DND-41 (cell line): ENCODE results near the gene MEIS1.

Source experiments
- EZH2 ChIP-seq: IDR thresholded peaks from 3 replicates; pipeline ENCODE4 v1.6.1; 2012; ENCODE audit warnings: borderline replicate concordance, low read depth, mild to moderate bottlenecking, moderate library complexity, low read length, inconsistent platforms; ENCODE audit not compliant: severe bottlenecking
- TF ChIP-seq, protein P1 (sequence below): IDR thresholded peaks from 2 replicates; pipeline ENCODE4 v1.5.1; 2012; ENCODE audit warnings: borderline replicate concordance, low read length, moderate library complexity, mild to moderate bottlenecking; ENCODE audit not compliant: poor library complexity, severe bottlenecking; ENCODE audit errors: extremely low read depth

DNA sequence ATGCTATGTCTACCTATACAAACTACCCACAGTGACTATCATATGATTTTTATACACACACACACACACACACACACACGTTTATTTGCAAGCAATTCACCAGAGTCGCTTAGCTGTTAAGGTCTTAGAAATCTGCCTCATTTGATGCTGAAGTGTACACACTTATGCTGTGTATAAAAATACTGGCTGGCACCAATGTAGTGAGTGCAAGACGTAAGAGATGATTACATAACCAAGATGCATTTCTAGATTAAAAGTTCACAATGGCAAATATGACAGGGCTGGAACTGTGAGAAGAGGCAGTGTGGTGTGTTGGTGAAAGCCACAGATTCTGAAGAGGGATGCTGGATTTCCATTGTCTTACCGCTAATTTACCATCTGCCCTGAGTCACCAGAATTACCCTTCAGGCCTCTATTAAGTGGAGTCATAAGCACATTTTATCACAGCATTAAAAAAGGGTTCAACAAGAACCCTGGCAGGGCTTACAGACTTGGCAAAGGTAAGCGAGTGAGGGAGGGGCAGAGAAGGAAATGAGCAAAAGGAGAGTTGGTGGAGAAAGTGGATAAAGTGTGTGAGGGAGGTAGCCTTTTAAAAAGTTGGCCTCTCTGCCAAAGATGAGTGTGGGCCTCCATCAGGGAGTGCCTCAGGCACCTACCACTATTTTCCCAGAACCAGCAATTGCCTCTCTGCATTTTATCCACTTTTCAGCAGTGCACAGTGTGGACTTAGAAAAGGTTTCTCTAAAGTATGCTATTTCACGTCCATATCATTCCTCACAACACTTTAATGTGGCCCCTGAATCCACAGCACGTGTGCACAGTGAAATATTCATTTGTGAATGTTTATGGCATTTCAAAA is 21.5 kb downstream of the MEIS1 start:
- TF ChIP-seq, protein P1, sequence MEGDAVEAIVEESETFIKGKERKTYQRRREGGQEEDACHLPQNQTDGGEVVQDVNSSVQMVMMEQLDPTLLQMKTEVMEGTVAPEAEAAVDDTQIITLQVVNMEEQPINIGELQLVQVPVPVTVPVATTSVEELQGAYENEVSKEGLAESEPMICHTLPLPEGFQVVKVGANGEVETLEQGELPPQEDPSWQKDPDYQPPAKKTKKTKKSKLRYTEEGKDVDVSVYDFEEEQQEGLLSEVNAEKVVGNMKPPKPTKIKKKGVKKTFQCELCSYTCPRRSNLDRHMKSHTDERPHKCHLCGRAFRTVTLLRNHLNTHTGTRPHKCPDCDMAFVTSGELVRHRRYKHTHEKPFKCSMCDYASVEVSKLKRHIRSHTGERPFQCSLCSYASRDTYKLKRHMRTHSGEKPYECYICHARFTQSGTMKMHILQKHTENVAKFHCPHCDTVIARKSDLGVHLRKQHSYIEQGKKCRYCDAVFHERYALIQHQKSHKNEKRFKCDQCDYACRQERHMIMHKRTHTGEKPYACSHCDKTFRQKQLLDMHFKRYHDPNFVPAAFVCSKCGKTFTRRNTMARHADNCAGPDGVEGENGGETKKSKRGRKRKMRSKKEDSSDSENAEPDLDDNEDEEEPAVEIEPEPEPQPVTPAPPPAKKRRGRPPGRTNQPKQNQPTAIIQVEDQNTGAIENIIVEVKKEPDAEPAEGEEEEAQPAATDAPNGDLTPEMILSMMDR, result no peak
- TF ChIP-seq EZH2, result no peak
